ENCODE measurements around the gene LSM10. TPM values are rescaled to one million over a fixed set of nuclear protein-coding genes. Genes with fewer than 3 reads are reported as not detected.
A peak's percentile ranks its signal among the peaks of the same experiment; 100 is the strongest.

LSM10 gene
- total RNA-seq, 1 experiment from 2014 or later: 56.3 TPM

DNA sequence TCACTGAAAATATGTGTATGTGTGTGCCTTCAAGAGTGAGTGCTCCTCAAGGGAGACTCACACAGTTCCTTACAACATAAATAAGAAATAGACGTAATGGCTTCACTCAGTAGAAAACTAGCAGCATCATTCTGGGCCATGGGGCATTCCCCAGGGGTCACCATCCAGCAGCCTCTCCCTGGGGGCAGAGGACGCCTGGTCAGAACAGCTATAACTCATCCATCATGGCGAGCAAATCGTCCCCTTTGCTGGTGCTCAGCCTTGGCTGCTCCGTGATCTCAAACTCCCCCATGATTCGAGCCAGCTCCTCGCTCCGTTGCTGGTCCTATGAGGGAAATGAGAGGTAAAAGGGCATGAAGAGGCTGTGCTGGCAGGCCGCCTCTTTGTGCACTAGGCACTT is 20.2 kb upstream of the LSM10 start:
- no peaks in the 10 kb centered on the region for H3K36me3 Mint-ChIP-seq
- no peaks in the 10 kb centered on the region for H3K27me3 Mint-ChIP-seq (ENCODE audit: low read depth)
- no peak for ATAC-seq
- TF ChIP-seq TEAD4 (CRISPR knock-in tag; IDR thresholded peaks at IDR 0.05): no peak
- no peak for TF ChIP-seq ETV6 (CRISPR knock-in tag; IDR thresholded peaks at IDR 0.05)
- TF ChIP-seq CBFB (CRISPR knock-in tag; IDR thresholded peaks at IDR 0.05; ENCODE audit: low read depth): no peak
- no peak for TF ChIP-seq RELA (CRISPR knock-in tag; IDR thresholded peaks at IDR 0.05; ENCODE audit: borderline replicate concordance)
- TF ChIP-seq, protein P1, sequence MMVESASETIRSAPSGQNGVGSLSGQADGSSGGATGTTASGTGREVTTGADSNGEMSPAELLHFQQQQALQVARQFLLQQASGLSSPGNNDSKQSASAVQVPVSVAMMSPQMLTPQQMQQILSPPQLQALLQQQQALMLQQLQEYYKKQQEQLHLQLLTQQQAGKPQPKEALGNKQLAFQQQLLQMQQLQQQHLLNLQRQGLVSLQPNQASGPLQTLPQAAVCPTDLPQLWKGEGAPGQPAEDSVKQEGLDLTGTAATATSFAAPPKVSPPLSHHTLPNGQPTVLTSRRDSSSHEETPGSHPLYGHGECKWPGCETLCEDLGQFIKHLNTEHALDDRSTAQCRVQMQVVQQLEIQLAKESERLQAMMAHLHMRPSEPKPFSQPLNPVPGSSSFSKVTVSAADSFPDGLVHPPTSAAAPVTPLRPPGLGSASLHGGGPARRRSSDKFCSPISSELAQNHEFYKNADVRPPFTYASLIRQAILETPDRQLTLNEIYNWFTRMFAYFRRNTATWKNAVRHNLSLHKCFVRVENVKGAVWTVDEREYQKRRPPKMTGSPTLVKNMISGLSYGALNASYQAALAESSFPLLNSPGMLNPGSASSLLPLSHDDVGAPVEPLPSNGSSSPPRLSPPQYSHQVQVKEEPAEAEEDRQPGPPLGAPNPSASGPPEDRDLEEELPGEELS (CRISPR knock-in tag; IDR thresholded peaks at IDR 0.05): no peak
- TF ChIP-seq FOXK1 (CRISPR knock-in tag; IDR thresholded peaks at IDR 0.05): no peak
- no peak for TF ChIP-seq EMX1 (CRISPR knock-in tag; IDR thresholded peaks at IDR 0.05)
- TF ChIP-seq CREB1 (CRISPR knock-in tag; IDR thresholded peaks at IDR 0.05): no peak
- TF ChIP-seq E2F1 (CRISPR knock-in tag; IDR thresholded peaks at IDR 0.05): no peak
- TF ChIP-seq, protein P2, sequence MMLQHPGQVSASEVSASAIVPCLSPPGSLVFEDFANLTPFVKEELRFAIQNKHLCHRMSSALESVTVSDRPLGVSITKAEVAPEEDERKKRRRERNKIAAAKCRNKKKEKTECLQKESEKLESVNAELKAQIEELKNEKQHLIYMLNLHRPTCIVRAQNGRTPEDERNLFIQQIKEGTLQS (CRISPR knock-in tag; conservative IDR thresholded peaks at IDR 0.05): no peak
- peak overlapping the region; percentile 71; the same call in 1 of the 2 replicates for H3K27ac Mint-ChIP-seq
- no peaks in the 10 kb centered on the region for H3K9me3 Mint-ChIP-seq
- ChIA-PET POLR2A (no interaction called here), CTCF (interaction anchor here (1.1 to 1.8 kb wide), 2 partner anchors 49 to 75 kb away, joined by 3 to 8 read pairs; no protein-coding TSS in a partner anchor)
- H3K4me1 Mint-ChIP-seq: peaks cover 11% of the 10 kb centered on the region
- no peak overlapping the region for H3K4me3 Mint-ChIP-seq
- no peak for DNase-seq (ENCODE audit: low spot score)

- Mint-ChIP-seq H3K36me3 (peaks cover 8% of the 10 kb centered on the region), H3K4me1 (peaks cover 13% of the 10 kb centered on the region), H3K9me3 (peaks cover 5% of the 10 kb centered on the region), H3K4me3 (no peak overlapping the region), H3K27ac (no peak overlapping the region), H3K27me3 (ENCODE audit: low read depth) (no peaks in the 10 kb centered on the region)
- ChIA-PET POLR2A (no interaction called here), CTCF (interaction anchor here (1.0 kb wide), 1 partner anchor 47 kb away, joined by 3 read pairs; no protein-coding TSS in a partner anchor)
- no peak for TF ChIP-seq SP1 (CRISPR knock-in tag; conservative IDR thresholded peaks at IDR 0.05)
- no peak for TF ChIP-seq FOXJ3 (CRISPR knock-in tag; IDR thresholded peaks at IDR 0.05; ENCODE audit: borderline replicate concordance)
- no peak for TF ChIP-seq ZNF423 (CRISPR knock-in tag; IDR thresholded peaks at IDR 0.05)
- TF ChIP-seq RELA (CRISPR knock-in tag; IDR thresholded peaks at IDR 0.05; ENCODE audit: borderline replicate concordance): no peak
- TF ChIP-seq EMX1 (CRISPR knock-in tag; IDR thresholded peaks at IDR 0.05): no peak
- TF ChIP-seq NR2C2 (CRISPR knock-in tag; IDR thresholded peaks at IDR 0.05): no peak
- TF ChIP-seq ESRRA (CRISPR knock-in tag; IDR thresholded peaks at IDR 0.05; ENCODE audit: borderline replicate concordance): no peak
- TF ChIP-seq, protein P3, sequence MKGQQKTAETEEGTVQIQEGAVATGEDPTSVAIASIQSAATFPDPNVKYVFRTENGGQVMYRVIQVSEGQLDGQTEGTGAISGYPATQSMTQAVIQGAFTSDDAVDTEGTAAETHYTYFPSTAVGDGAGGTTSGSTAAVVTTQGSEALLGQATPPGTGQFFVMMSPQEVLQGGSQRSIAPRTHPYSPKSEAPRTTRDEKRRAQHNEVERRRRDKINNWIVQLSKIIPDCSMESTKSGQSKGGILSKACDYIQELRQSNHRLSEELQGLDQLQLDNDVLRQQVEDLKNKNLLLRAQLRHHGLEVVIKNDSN (CRISPR knock-in tag; IDR thresholded peaks at IDR 0.05): no peak
- TF ChIP-seq ELF4 (CRISPR knock-in tag; IDR thresholded peaks at IDR 0.05; ENCODE audit: low read depth): no peak
- TF ChIP-seq CBFB (CRISPR knock-in tag; IDR thresholded peaks at IDR 0.05; ENCODE audit: low read depth): no peak
- TF ChIP-seq ZNF121 (CRISPR knock-in tag; IDR thresholded peaks at IDR 0.05): no peak
- TF ChIP-seq GTF2I (CRISPR knock-in tag; conservative IDR thresholded peaks at IDR 0.05): no peak
- TF ChIP-seq CTCF (IDR thresholded peaks at IDR 0.05): no peak
- TF ChIP-seq, protein P4, sequence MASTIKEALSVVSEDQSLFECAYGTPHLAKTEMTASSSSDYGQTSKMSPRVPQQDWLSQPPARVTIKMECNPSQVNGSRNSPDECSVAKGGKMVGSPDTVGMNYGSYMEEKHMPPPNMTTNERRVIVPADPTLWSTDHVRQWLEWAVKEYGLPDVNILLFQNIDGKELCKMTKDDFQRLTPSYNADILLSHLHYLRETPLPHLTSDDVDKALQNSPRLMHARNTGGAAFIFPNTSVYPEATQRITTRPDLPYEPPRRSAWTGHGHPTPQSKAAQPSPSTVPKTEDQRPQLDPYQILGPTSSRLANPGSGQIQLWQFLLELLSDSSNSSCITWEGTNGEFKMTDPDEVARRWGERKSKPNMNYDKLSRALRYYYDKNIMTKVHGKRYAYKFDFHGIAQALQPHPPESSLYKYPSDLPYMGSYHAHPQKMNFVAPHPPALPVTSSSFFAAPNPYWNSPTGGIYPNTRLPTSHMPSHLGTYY (CRISPR knock-in tag; IDR thresholded peaks at IDR 0.05): no peak
- TF ChIP-seq TEAD1 (CRISPR knock-in tag; IDR thresholded peaks at IDR 0.05): no peak
- TF ChIP-seq ZNF512 (CRISPR knock-in tag; IDR thresholded peaks at IDR 0.05; ENCODE audit: borderline replicate concordance): no peak
- no peak for TF ChIP-seq ZNF232 (CRISPR knock-in tag; IDR thresholded peaks at IDR 0.05)
- TF ChIP-seq RORB (CRISPR knock-in tag; IDR thresholded peaks at IDR 0.05): no peak
- ATAC-seq (no peak), DNase-seq (ENCODE audit: low spot score) (no peak)
These were observed 18.1 kb upstream of the LSM10 start for GRCh38 chr1:36415661-36416326.
